ENCODE data around the gene OPA3.
A peak's percentile ranks its signal among the peaks of the same experiment; 100 is the strongest.
"Not testable (repeated sequence)": the region's sequence is repeated elsewhere in the genome, so short reads cannot be mapped to it uniquely, and the experiment has no call there.

The OPA3 gene

DNA sequence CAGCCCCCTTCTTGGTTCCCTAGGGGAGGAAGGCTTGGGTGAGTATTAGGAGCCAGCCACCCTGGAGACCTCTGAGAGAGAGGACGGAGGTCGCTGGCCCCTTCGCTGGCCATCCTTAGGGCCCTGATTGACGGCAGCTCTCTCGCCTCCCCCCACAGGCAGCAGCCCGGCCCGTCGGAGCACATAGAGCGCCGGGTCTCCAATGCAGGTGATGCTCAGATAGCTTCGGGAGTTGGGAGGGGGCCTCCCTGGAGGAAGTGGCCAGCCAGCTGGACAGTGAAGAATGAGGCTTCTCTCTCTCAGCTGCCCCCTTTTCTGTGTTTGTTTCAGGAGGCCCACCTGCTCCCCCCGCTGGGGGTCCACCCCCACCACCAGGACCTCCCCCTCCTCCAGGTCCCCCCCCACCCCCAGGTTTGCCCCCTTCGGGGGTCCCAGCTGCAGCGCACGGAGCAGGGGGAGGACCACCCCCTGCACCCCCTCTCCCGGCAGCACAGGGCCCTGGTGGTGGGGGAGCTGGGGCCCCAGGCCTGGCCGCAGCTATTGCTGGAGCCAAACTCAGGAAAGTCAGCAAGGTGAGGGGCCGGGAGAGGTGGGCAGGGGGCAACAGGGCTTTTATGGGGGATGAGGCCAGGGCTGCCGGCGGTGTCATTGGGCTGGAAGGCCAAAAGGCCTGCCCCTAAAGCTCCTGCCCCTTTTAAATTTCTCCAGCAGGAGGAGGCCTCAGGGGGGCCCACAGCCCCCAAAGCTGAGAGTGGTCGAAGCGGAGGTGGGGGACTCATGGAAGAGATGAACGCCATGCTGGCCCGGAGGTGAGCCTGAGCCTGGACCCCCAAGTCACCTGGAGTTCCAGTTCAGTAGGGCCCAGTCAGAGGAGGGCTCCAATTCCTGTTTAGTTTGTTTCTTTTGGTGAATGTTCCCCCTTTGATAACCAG is 62.3 kb downstream of the OPA3 start:
- no peak for DNase-seq (ENCODE audit: low spot score)

DNA sequence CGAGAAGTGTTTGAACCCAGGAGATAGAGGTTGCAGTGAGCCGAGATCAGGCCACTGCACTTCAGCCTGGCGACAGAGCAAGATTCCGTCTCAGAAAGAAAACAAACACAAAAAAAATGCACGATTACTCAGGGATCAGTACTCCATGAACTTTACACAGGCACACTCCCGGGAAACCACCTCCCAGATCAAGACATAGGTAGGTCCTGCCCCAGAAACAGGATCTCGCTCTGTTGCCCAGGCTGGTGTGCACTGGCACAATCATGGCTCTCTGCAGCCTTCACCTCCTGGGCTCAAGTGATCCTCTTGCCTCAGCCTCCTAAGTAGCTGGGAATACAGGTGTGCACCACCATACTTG is 66.2 kb downstream of the OPA3 start:
- DNase-seq (ENCODE audit: low spot score): no peak

DNA sequence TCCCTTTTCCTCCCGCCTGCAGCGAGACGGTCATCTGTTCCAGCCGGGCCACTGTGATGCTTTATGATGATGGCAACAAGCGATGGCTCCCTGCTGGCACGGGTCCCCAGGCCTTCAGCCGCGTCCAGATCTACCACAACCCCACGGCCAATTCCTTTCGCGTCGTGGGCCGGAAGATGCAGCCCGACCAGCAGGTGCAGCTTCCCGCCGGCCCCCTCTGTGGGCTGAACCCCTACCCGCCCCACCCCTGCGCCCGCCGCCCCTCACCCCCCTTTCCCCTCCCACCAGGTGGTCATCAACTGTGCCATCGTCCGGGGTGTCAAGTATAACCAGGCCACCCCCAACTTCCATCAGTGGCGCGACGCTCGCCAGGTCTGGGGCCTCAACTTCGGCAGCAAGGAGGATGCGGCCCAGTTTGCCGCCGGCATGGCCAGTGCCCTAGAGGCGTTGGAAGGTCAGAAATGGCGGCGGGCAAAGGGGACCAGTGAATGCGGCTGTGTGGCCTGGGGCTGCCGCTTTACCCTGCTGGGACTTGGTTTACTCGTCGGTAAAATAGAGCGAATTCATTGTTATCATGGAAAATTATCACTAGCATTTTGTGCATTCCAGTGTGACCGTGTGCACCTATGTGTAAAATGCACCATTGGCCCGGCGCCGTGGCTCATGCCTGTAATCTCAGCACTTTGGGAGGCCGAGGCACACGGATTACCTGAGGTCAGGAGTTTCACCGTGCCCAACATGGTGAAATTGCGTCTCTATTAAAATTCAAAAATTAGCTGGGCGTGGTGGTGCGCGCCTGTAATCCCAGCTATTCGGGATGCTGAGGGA is 66.7 kb downstream of the OPA3 start:
- no peak for DNase-seq (ENCODE audit: low spot score)

DNA sequence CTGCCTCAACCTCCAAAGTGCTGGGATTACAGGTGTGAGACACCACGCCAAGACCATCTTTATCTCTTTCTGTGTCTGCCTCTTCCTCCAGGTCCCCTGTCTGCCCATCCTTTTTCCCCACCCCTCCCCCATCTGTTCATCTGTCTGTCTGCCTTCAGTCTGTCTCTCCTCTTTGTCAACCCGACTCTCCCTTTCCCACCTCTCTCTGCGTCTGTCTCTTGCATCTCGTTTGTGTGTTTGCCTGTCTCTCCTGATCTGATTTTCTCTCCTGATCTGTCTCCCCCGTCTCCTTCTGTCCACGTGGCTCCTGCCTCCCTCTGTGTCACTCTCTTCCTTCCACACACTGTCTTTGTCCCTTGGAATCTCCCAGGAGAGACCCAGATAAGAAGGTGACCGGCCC is 67.4 kb downstream of the OPA3 start:
- no peak for DNase-seq (ENCODE audit: low spot score)

DNA sequence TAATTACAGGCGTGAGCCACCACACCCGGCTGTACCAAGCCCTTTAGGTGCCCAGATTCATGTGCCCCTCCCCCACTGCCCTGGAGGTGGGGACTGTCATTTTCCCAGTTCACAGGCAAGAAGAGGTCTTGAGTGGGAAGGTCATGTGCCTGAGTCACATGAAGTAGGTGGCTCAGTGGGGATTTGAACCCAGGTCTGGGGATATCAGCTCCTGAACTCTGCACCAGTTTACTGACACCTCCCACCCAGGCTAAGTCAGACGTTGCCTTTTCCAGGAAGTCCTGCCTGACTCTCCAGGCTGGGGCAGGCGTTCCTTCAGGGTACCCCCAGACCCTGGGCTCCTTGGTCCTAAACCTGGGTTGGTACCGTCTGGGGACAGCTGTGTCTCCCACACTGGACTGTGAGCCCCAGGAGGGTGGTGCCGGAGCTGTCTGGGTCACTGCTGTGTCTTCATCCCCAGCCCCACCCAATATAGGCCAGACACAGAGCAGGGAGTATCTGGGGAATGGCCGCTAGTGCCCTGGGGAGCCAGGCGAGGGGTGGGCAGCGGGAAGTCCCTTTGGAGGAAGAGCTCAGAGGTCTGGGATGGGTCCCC is 68.7 kb downstream of the OPA3 start:
- DNase-seq (ENCODE audit: low spot score): no peak

DNA sequence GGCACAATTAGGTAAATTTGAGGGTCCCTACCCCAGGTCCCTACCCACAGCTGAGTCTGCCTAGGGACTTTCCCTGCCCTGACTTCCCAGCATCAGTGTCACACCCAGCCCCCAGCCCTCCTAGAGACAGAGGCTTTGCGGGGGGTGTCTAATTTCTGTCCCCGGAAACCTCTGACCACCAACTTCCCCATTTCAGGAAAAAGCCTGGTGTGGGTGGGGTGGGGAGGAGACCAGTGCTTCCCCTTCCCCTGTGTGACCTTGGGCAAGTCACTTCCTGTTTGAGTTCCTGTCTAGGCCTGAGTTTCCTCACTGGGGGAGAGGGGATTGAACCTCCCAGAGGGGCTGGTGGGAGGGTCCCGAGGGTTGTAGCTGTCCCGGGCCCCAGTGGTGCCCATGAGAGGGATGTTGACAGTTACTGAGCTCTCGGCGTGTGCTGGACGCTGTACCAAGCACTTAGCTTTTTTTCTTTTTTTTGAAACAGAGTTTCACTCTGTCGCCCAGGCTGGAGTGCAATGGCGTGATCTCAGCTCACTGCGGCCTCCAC is 69.4 kb downstream of the OPA3 start:
- no peak for DNase-seq (ENCODE audit: low spot score)

DNA sequence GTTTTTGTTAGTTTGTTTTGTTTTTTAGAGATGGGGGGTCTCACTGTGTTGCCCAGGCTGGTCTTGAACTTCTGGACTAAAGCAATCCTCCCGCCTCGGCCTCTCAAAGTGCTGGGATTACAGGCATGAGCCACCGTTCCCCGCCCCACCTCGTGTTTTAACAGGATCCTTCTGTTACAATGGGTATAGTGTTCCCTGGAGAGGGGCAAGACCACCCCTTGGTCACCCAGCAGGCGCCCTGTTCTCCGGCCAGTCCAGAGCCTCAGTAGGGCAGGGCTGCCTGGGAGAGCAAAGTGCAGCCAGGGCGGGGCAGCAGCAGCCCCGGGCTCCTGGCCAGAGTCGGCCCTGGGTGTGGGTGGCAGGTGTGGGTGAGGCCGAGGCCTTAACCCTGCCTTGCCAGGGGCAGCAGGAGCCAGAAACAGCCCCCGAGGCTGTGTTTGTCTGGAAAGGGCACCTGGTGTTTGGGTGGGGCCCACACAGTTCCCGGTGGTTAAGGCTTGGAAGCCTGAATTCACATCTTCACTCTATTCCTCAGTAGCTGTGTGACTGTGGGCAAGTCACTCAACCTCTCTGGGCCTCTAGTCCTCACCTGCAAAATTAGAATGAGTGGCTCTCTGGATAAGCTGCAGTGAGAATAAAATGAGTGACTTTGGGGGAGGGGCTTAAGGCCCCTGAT is 70.1 kb downstream of the OPA3 start:
- peak; percentile 81 for DNase-seq (ENCODE audit: low spot score)

DNA sequence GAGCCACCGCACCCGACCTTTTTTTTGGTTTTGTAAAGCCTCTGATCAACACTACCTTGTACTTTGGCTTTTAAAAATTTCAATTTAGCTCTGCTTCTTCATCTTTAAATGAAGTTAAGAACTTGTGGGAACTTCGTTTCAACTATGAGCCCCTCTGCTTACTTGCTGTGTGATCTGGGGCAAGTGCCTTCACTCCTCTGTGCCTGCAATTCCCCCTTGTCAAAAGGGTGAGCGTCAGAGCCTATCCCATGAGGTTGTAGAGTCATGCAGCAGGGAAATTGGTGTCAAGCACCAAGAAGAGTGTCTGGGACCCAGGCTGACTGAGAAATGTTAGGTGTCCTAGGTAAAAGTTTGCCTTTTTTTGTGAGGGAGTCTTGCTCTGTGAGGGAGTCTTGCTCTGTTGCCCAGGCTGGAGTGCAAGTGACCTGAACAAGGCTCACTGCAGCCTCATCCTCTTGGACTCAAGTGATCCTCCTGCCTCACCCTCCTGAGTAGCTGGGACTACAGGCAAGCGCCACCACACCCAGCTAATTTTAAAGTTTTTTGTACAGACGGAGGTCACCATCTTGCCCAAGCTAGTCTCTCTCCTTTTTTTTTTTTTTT is 71.6 kb downstream of the OPA3 start:
- DNase-seq (ENCODE audit: low spot score): no peak

DNA sequence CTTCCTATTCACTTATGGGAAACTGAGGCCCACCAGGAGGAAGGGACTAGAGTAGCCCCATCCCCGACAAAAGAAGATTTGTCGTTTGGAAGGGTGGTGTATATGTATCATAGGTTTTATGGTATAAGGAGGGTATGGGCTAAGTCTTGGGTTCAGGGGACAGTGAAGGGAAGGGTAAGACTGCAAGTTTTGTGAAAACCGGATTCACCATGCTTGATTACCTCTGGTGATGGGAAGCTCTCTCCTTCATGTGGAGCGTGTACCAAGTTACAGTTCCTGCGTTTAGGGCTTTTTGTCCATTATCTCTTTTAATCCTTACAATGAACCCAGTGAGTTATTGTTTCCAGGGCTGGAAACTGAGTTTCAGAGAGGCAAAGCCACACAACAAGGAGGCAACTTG is 73.5 kb downstream of the OPA3 start:
- DNase-seq (ENCODE audit: low spot score): no peak

DNA sequence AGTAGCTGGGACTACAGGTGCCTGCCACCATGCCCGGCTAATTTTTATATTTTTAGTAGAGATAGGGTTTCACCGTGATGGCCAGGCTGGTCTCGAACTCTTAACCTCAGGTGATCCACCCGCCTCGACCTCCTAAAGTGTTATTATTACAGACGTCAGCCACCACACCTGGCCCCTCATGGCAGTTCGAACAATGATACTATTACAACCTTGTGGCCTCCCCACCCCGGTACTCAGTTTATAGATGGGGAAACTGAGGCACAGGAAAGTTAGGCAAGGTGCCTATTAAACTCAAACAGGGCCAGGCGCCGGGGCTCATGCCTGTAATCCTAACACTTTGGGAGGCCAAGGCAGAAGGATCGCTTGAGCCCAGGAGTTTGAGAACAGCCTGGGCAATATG is 74.2 kb downstream of the OPA3 start:
- DNase-seq (ENCODE audit: low spot score): not testable (repeated sequence)

DNA sequence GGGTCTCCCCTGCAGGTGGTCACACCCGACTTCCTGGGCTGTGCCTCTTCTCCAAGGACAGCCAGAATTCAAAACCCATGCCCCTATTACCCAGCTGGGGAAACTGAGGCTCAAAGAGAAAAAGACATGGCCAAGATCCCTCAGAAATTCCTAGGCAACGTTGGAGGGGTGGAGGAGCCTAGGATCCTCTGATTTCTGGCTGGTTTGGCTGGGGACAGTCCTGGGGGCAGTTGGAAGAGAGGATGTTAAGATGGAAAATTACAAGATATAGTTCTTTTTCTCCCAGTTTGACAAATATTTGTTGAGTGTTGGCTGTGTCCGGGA is 74.9 kb downstream of the OPA3 start:
- DNase-seq (ENCODE audit: low spot score): no peak

DNA sequence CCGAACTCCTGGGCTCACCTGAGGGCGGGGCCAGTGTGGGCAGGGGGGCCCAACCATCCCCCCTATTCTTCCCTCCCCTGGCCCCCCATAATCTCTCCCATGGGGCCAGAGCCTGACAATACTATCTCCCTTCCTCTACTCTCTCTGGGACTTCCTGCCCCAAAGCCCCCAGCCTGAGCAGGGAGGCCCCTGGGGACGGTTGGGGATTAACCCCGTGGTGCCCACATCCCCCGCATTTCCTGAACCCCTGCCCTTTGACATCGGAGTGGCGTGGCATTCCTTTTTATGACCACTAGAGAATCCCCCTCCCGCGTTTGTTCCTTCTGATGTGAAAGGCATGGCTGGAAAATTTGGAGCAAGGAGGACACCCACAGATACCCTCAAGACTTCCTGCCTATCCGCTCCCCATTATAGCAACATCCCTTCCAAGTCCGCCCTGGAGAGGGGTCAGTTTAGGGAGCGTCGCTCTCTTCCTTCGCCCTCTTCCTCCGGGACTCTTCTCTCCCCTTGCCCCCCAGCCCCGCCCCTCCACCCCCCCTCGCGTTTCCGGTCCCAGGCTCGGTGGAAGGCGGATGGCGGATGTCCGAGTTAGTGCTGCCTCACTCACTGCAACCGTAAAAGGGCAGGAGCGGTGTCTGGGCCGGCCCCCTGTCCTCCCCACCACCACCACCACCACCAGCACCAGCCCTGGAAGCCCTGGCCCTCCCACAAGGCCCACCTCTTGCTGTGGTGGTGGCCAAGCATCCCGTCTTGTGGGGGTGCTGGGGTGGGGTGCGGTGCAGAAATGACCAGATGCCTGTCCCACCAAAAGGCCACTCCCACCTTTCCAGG is 75.5 kb downstream of the OPA3 start:
- DNase-seq (ENCODE audit: low spot score): no peak

DNA sequence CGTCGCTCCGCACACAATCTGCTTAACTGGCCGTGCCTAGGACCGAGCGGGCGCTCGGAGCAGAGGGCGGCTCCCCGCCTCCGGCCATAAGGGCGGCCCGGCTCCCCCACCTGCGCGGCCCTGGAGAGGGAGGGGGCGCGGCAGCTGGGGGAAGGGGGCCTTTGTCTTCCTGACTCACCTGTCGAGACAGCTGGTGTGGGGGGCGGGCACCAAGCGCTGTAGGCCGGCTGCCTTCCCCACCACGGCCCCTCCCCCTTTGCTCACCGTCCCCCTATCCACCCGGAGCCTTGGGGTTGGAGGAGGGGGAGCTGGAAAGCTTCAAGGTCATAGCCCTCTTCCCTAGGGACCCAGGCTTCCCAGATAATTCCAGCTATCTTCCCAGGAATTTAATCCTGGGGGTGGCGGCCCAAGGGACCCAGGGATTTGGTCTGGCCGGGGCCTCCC is 76.2 kb downstream of the OPA3 start:
- DNase-seq (ENCODE audit: low spot score): no peak

DNA sequence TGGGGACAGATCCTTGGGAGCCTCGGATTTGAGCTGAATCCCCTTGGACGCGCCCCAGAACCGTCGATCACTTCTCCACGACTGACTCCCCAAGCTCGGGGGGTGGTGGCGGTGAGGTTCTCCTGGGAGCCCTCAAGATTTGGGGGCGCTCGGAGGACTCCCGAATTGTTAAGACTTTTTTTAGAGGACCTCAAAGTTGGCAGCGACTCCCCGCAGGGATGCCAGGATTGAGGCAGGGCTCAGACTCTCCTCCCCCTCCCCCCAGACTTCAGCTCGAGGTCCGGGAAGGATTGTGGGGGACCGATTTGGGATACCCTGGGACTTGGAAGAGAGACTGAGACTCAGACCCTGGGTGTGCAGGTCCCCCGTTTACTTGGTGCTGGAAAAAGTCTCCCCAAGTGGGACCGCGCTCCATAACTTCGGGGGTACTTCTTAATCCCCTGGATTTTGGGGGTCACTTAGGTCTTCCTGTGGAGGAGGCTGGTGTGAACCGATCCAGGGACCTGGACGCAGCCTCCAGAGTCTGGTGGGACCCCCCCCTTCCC is 76.7 kb downstream of the OPA3 start:
- DNase-seq (ENCODE audit: low spot score): no peak

DNA sequence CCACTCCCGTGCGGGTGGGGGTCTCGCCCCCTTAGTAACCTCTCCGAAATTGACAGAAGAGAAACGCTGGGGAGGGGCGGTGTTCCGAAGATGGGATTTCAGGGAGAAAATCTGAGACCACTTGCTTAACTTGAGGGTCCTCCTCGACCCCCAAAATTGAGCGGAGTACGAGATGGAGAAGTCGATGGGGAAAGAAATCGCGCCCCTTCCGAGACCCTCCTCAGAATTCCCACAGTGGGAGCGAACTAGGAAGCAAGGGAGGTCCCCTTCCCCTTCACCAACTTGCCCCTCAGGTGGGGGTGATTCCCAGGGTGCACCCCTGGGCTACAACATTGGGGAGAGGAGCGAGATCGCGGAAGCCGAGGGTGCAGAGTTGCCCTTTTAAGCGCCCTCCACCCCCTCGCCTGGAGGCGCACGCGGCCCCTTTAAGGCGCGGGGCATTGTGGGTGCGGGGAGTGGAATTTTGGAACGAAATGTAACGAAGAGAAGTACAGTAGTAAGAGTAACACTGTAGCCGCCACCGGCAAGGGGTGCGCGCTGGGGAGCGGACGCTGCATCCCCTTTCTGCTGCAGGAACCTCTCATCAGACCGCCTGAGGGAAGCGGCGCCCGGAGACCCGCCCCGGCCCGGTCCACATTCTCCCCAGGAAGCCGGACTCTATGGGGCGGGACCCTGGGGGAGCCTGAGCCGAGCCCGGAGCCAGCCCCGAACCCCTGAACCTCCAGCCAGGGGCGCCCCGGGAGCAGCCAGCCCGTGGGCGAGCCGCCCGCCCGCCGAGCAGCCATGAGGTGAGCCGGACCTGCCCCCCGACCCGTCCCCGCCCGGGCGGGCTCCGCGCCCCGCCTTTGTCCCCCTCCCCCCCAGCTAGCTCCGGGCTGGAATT is 77.4 kb downstream of the OPA3 start, which contains the start of gene VASP:
Gene VASP, plus strand, starts transcription at position 491 of the 883 bp plus-strand sequence. Its CDS starts 293 bp downstream, at position 784.
- DNase-seq (ENCODE audit: low spot score): peak; percentile 88

DNA sequence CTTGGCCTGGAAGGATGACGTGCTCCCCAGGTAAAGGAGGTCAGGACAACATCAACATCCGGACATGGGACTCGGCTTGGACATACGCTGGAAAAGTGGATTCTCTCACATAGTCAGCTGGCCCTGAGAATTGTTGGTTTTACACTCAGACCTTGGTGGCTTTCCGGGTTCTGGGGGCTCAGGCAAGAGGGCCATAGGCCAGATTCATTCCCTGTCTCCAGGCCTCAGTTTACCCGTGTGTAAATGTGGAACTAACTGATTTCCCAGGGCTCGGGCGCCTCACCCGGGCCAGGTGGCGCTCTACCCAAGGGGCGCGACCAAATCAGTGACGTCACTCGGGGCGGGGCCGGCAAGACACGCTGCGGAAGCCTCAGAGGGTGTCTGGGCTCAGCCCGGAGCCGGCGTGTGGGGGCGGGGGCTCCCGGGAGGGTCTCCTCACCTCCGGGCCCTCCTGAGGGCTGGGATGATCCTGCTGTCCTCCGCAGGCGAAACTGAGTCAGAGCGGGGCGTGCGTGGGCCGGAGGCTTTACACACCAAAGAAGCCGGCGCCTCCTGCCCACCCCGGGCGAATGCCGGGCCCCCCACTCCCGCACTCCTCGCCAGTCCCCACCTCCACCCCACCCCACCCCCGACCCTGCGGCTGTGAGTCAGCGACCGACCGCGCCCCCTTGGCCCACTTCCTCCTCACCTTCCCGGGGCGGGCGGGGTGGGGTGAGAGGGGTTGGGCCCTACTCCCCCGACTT is 78.2 kb downstream of the OPA3 start:
- peak; percentile 96 for DNase-seq (ENCODE audit: low spot score)

DNA sequence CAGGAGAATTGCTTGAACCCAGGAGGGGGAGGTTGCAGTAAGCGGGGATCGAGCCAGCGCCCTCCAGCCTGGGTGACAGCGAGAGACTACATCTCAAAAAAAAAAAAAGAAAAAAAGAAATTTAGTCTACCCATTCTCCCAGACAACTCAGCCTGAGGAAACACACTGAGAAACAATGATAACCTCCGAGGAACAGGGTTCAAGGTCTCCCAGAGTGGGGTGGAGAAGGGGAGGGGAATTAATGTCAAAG is 78.7 kb downstream of the OPA3 start:
- DNase-seq (ENCODE audit: low spot score): no peak

DNA sequence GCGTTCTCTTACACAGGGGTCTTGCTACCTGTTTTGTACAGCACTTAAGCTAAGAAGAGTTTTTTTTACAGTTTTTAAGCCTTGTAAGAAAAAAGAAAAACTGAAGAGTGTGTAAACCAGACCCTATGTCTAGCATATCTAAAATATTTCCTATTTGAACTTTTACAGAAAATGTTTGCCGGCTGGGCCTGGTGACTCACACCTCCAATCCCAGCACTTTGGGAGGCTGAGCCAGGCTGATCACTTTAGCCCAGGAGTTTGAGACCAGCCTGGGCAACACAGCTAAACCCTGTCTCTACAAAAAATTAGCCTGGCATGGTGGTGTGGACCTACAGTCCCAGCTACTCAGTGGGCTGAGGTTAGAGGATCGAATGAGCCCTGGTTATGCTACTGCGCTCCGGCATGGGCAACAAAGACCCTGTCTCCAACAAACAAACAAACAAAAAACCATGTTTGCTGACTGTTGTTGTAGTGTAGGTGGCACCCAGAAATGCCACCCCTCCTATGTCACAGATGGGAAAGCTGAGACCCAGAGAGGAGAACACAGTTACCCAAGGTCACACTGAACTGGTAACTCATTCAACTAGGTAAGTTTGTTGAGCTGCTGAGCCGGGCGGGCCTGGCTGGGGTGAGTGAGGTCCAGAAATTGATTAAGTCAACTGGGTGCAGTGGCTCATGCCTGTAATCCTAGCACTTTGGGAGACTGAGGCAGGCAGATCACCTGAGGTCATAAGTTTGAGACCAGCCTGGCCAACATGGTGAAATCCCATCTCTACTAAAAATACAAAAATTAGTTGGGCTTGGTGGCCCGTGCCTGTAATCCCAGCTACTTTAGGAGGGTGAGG is 79.2 kb downstream of the OPA3 start:
- no peak for DNase-seq (ENCODE audit: low spot score)
